ENCODE results near the gene SYNM.

SYNM gene

GRCh38 chr15:99086327-99086667 lies 18.6 kb upstream of the SYNM start:
- DNase-seq = no peak

GRCh38 chr15:99087405-99087943 lies 17.4 kb upstream of the SYNM start:
- no peak for DNase-seq

GRCh38 chr15:99090011-99090699 lies 14.7 kb upstream of the SYNM start:
- no peak for DNase-seq

DNA sequence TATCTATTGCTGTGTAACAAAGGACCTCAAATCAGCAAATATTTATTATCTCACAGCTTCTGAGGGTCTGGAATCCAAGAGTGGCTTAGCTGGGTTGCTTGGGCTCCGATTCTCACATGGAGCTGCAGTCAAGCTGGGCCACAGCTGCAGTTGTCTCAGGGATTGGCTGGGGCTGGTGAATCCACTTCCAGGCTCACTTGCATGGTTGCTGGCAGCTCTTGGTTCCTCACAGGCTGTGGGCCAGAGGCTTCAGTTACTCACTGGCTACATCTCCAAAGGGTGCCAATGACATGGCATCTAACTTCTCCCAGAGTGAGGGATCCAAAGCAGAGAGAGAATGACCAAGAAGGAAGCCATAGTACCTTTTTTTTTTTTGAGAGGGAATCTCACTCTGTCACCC lies 13.9 kb upstream of the SYNM start:
- no peak for DNase-seq

- no peak for DNase-seq
Observed at GRCh38 chr15:99092554-99093172, 12.2 kb upstream of the SYNM start.

DNA sequence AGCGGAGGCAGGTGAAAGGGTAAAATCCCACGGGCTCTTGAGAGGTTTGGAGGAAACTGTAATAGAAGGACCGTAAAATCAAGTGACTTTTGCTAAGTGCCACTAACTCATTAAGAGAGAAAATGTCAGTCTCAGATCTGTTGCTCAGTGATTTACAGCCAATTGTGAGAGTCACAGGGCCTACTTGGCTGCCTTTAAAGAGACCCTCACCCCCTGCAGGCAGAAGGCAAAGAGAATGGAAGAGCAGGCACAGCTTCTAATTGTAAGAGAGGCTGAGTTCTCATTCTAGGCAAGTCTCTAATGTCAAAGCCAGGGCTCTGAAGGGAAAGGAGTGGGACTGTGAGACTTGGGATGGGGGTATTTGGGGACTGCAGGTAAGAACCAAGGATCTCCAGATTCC lies 9.3 kb upstream of the SYNM start:
- DNase-seq = no peak

GRCh38 chr15:99096173-99096893 lies 8.5 kb upstream of the SYNM start:
- no peak for DNase-seq

GRCh38 chr15:99096894-99097426 lies 7.9 kb upstream of the SYNM start:
- DNase-seq = no peak

DNA sequence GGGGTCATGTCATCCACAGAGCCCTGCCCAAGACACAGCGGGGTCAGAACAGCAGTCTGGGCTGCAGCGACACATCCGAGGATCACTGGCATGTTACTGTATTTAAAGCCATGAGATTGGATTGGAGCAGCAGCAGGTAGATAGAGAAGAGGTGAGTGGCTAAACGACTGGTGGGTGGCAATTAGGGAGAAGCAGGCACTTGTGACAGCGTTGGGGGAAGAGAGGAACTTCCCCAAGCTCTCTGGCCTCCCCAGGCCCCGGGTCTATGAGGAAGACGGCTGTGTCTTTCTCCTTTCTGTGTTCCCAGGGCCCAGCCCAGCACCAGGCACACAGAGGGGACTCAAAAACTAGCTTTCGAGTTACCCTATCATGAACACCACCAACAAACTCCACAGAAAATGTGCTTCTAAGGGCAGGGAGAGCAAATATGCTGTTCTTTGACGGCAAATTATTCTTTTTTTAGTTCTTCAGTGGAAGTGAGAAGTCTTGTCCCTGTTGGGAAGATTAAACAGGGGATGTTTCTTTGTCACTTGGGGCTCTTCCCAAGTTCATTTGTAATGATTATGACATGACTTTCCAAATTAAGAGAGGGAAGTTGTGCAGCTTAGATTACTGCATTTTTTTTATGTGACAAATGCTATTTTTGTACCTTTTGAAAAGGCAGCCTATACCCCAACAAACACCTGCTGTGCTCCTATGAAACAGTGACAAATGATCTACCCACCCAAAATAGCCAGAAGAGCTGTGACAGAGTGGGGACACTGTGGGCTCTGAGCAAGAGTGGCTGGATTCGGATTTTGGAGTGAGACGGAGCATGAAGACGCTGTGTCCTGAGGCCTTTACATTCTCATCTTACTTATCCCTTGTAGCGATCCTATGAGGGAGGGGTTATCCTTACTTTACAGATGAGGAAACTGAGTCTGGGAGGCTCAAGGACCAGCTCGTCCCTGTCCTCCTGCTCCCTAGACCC lies 7.2 kb upstream of the SYNM start:
- no peak for DNase-seq

DNA sequence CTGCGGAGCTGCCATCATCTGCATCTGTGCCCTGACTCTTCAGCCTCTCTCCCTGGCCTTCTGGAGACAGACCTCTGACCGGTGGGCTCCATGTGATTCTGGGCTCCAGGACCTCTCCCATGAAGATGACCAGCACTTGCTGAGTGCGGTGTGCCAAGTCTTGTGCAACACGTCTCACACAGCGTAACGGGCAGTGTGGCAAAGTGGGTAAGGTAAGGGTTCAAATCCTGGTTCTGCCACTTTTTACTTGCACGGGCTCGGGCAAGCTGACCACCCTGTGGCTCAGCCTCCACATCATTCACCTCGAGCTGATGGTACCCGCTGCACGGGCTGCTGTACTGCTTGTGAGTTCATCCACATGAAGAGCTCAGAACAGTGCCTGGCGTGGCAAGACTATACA lies 6.5 kb upstream of the SYNM start:
- no peak for DNase-seq

DNA sequence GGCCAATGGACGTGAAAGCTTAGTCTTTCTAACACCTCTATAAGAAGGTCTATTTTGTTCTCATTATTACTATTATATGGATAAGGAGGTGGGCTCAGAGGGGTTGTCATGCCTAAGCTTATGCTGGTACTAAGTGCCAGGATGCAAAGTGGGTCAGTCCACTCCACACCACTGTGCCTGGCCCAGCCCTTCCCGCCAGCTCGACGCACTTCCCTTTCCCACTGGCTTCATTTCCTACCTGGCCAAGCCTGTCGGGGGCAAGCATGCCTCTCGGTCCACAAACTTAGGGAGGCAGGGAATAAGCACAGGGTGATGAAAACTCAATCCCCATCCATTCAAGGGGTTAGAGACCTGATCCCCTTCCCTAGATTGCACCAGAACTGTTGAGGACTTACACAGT lies 5.9 kb upstream of the SYNM start:
- no peak for DNase-seq

- no peak for DNase-seq
Observed at GRCh38 chr15:99099661-99100060, 5.2 kb upstream of the SYNM start.

DNA sequence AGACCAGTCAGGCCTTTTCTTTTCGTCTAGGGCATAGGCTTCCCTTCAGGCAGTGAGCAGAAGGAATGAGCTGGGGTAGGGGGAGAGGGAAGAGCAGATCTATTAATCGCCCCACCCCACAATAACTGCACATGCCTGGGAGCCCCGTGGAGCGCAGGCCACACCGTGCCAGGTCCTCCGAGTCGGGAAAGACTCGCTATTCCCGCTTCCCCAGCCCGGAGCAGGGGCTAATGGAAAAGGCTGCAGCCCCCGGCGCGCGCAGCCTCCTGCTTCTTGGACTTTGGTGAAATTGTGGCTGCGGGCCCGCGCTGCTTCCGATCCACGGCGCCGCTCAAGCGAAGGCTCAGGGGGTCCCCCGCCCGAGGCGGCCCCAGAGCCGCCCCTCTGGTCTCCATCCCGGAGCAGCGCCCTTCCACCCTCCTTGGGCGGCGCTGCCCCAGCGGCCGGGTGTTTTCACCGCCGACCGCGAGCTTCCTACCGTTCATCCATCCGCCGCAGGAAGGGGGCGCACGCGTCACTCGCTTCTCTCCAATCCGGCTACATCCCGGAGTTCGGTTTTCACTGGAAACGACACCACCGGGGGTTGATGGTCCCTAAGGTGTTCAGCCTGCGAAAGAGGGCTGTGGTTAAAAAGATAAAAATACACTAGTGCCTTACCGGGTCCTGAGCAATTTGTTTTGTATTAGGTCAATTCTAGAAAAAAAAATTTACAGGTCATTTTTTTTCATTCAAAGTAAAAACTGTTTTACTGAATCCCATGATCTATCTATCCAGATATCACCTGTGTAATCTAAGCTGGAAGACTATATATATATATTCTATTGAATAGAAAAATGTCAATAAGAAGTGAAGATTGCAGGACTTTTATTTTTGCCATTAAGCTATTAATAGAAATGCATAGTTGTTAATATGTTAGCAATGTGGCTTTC lies 4.4 kb upstream of the SYNM start:
- no peak for DNase-seq

DNA sequence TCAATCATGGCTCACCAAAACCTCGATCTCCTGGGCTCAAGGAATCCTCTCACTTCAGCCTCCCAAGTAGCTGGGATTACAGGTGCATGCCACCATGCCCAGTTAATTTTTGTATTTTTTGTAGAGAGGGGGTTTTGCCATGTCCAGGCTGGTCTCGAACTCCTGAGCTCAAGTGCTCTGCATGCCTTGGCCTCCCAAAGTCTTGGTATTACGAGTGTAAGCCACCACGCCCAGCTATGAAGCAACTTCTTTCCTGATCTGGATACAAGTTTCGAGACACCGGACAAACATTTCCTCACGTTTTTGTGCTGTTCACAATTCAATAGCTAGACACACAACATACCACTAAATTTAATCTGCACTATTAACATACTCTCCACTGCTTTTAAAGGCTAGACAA lies 3.4 kb upstream of the SYNM start:
- no peak for DNase-seq

- no peak for DNase-seq
Observed at GRCh38 chr15:99102332-99103235, 2.3 kb upstream of the SYNM start.

- DNase-seq = no peak
Observed at GRCh38 chr15:99103279-99103678, 1.6 kb upstream of the SYNM start.

DNA sequence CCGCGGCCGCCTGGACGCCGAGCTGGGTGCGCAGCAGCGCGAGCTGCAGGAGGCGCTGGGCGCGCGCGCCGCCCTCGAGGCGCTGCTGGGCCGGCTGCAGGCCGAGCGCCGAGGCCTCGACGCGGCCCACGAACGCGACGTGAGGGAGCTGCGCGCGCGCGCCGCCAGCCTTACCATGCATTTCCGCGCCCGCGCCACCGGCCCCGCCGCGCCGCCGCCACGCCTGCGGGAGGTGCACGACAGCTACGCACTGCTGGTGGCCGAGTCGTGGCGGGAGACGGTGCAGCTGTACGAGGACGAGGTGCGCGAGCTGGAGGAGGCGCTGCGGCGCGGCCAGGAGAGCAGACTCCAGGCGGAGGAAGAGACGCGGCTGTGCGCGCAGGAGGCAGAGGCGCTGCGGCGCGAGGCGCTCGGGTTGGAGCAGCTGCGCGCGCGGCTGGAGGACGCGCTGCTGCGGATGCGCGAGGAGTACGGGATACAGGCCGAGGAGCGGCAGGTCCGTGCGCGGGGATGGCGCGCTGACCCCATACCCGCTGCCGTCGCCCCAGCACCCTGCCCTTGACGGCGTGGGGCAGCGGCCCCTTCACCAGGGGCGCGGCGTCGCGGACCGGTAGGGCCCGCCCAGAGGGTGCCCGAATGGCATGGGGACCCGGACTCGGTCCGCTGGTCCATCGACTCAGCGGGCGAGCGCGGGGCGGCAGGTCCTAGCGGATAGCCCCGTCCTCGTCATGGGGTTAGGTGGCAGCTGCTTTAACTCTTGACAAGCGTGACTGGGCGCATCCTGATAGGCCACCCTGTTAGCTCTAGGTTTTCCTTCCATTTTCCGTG lies 848 bp downstream of the SYNM start:
- no peak for DNase-seq

DNA sequence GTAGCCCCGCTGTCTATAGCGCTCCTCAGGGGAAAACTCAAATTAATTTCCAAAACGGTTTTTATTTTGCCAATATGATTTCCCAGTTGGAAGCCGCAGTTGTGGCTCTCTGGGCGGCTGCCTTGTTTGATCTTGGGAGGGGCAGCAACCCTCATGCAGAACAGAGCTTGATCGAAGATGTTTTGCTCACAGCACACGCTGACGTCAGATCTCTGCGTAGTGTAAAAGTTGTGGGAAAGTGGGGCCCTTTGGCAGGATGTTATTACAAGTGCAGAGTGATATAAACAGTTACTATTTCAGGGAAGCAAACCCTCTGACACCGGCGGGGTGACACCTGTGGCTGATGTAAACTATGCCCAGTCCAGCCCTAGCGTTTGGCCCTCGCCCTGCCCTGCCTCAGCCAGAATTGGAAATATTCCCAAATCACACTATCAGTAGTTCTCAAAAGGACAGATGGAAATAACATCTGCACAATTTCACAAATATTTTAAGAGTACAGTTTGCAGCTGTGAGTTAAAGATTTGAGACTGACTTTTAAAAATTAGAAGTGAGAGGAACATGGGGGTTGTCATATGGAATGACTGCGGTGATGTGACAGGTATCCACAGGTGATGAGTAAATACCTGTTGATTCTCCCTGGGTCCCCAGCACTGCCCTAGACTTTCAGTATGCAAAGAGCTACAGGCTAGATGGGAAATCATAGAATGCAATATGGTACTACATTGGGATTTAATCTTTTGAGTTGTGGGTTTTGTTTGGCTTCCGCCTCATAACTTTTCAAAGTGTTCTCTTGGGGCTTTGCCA lies 1.7 kb downstream of the SYNM start:
- no peak for DNase-seq

DNA sequence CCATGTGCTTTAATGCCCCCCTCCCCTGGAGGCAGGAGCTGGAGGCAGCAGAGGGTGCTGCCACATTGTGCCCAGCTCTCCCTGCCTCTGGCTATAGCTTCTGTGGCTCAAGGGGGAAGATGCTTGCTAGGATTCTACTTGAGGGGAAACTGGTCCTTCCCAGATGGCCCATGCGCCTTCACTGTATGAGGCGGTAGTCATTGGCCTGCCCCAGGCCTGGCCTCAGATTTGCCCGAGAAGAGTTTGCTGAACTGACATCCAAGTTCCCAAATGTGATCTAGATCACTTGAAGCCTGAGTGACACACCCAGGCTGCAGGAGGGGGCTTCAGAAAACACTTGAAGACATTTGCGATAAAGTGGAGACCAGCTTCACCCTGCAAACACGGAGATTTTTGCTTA lies 4.1 kb downstream of the SYNM start:
- no peak for DNase-seq

Data from GF-D8 (cell line).